Superior temporal gyrus (tissue), 1 donor: ENCODE measurements around the gene FKBP4.

Experiments used
- DNase-seq: peaks from one replicate; pipeline ENCODE4 v3.0.0-alpha.2; 2016; ENCODE audit errors: extremely low spot score

The FKBP4 gene

DNA sequence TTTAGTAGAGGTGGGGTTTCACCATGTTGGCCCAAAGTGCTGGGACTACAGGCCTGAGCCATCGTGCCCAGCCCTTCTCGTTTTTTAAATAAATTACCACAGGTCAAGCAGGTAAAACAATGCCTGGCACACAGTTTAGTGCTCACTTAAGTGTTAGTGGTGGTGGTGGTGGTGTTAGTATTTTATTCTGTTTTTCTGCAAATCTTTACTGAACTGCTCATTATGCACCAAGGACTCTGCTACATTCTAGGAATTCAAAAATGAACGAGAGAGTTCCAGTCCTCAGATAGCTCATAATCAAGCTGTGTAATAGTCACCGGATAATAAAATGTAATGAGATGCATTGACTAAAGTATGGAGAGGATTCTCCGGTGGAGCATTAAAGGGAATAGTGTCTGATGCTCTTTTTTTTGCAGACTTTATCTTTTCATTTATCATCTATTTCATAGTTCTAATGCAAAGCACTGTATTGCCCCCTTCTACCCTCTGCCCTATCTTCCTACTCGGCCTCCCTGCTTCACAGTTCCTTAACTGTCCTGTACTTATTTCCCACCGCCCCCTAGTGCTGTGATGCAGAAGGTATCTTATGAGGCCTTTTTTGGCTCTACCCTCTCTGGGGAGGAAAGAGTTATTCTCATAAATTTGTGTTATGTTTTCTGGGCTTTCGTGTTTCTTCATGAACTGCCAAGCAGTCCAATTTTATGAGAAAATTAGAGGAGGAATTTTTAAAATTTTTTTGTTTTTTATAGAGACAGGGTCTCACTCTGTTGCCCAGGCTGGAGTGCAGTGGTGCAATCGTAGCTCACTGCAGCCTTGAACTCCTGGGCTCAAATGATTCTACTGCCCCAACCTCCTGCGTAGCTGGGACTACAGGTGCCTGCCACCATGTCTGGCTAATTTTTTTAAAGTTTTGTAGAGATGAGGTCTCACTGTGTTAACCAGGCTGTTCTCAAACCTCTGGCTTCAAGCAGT is 18.7 kb downstream of the FKBP4 start:
- peak; percentile 66 for DNase-seq

GRCh38 chr12:2819810-2820209 is 25.0 kb downstream of the FKBP4 start:
- no peak for DNase-seq

DNA sequence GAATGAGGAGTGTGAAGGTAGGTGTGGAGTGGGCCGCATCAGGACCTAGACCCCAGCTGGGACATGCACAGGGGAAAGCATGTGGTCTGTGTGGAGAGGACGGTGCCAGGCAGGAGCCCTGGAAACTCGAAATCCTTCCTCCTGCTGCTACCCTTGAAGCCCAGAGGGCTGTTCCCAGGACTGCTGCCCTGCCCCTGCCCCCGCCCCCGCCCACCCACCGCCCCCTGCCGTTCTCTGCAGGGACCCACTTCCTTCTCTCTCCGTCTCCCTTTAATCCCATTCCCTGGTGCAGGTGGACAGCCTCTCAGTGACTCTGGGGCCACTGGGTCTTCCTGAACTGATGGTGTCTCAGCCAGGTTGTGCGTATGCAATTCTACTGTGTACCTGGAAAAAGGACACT is 25.7 kb downstream of the FKBP4 start:
- DNase-seq: no peak

DNA sequence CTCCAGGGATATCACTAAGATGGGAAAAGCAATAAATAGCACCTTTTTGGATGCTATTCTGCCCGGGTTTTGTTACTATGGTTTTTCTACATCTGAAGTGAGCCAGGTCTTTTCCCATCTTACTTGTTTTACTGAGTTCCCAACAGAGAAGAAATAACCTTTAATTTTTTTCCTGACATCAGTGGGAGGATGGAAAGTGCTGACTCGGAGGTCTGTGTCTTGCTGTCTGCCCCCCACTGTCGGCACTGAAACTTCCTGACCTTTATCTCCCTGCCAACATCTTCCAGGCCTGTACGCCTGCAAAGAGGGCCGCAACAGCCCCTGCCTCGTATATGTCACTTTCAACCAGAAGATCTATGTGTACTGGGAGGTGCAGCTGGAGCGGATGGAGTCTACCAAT is 28.7 kb downstream of the FKBP4 start:
- no peak for DNase-seq

GRCh38 chr12:2824541-2824940 is 29.8 kb downstream of the FKBP4 start:
- no peak for DNase-seq

GRCh38 chr12:2825132-2825531 is 30.4 kb downstream of the FKBP4 start:
- peak; percentile 54 for DNase-seq

- DNase-seq: no peak
These were observed 31.3 kb downstream of the FKBP4 start for GRCh38 chr12:2826036-2826435.

GRCh38 chr12:2826721-2827515 is 32.1 kb downstream of the FKBP4 start:
- no peak for DNase-seq

DNA sequence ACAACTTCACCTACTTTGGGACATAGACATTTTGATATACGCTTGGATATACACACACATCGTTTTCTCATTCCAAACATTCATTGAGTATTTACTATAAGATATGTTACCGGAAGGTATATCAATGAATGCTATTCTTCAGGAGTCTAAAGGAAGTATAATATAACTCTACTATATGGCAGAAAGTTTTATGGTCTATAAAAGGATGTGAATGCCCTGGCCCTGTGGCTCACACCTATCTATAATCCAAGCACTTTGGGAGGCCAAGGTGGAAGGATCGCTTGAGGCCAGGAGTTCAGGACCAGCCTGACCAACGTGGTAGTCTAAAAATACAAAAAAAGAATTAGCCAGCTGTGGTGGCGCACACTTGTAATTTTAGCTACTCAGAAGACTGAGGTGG is 34.5 kb downstream of the FKBP4 start:
- no peak for DNase-seq

- no peak for DNase-seq
These were observed 37.9 kb downstream of the FKBP4 start for GRCh38 chr12:2832550-2833127.

DNA sequence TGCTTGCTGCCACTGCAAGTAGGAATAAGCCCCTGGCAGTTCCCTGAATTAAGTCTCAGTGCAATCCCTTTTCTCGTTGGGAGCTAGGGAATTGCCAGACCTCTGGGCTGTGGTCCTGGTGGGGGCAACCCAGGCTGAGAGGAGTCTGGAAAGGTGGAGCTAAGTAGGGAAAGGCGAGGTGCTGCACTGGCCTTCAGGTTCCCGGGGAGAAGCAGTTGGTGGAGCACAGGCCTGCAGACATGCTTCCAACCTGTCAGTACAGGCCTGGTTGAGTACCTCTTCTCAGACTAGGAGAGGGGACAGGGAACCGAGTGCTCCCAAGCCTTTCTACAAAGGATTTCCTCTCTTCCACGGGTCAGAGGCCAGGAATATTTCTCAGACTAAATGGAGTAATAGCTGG is 38.6 kb downstream of the FKBP4 start:
- no peak for DNase-seq

GRCh38 chr12:2833810-2834209 is 39.0 kb downstream of the FKBP4 start:
- no peak for DNase-seq

DNA sequence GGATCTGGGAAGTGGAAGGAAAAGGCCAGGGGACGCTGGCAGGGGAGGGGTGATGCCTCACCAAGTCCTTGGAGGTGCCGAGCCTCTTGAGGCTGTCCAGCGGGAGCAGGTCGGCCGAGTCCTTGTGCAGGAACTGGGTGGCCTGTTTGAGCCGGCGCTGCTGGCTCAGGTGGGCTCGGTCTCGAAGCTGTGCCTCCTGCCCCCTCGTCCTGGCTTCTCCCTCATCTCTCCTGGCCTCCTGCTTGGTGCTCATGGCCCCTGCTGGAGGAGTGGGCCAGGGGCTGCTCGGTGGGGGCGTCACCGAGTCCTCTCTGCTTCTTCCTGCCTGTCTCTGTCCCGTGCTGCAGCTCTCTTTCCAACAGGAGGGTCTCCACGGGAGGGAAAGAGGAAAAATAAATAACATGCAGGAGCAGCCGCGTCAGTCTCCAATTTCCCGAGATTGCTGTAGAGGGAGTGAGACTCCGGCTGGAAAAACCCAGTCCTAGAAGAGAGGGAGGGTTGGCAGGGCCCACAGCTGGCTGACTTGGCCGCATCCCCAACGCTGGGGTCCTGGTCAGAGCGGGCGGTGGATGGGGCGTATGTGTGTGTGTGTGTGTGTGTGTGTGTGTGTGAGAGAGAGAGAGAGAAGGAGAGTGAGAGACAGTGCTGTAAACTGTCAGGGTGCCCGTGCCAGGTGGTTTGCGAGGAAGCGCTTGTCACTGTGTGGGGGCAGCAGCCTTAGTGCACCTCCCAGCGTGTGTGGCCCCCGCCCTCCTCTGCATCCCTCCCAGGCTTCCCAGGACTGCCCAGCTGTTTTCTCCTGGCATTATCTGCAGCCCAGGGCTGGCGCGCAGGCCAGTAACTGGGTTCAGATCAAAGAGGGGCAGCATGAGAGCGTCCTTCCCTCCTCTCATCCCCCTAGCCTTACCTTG is 40.1 kb downstream of the FKBP4 start, which contains the start of gene NRIP2:
NRIP2 (minus strand) TSS at position 455 of the 911 bp plus-strand sequence; CDS start at position 403, 52 bp downstream.
- DNase-seq: peak; percentile 78

DNA sequence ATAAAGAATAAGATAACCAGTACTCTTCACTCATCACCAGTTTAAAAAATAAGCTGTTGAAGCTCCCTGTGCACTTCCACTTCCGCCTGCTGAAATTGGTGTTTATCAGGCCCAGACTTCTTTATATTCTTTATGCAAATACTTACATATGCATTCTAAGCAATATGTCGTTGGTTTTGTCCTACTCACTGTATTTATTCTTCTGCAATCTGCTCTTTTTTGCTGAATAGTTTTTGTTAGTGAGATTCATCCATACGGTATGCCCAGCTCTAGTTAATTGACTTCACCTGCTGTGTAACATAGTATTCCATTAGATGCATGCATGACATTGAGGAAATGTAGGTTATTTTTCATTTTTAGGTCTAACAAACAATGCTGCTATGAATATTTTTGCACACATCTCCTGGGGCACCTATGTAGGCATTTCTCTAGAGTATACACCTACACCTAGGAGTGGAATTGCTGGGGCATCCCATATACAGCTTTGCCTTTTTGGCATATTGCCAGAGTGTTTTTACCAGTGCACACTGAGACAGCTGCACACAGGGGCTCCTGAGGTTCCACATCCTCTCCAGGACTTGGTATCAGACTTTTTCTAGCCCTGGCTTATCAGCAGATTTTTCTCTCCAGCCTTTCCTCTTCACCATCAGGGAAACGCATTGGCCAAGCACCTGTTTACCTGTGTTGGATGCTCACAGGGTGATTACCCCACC is 41.1 kb downstream of the FKBP4 start:
- no peak for DNase-seq

GRCh38 chr12:2836574-2836973 is 41.8 kb downstream of the FKBP4 start:
- DNase-seq: no peak

GRCh38 chr12:2841056-2841650 is 46.4 kb downstream of the FKBP4 start:
- no peak for DNase-seq

- DNase-seq: no peak
These were observed 48.2 kb downstream of the FKBP4 start for GRCh38 chr12:2842948-2843347.

DNA sequence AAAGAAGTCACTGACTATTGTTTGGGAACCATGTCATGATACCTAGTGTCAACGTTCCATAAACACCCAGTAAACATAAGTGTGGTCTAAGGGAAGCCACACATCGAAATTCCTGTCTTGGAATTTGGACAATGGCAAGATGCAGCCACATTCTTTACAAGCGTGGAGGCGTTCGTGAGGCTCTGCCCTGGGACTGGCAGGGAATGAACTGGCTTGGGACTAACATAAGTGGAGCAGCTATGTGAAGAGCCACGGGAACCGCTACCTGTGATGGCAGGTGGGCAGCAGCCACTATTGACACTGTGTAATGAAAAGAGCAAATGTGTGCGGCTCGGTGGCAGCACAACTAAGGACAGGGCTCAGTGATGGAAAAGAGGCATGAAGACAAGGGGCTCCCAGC is 50.0 kb downstream of the FKBP4 start:
- no peak for DNase-seq

- DNase-seq: no peak
These were observed 50.5 kb downstream of the FKBP4 start for GRCh38 chr12:2845280-2845679.

DNA sequence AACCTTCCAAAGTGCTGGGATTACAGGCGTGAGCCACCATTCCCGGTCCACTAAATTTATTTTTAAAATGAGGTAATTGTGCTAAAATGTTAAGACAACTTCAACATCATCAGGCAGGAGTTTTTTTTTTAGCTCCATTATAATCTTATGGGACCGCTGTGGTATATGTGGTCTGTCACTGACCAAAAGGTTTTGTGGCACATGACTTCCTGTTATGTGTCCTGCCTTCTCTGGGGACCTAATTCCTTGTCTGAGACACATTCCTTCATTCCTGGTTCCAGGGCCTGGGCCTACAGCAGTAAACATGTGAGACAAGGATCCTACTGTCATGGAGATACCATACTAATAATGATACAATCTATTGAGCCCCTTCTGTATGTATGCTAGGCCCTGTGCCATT is 57.2 kb downstream of the FKBP4 start:
- DNase-seq: no peak
